M059J (cell line): Measurements from ENCODE around the gene RFX1. TPM values are rescaled to one million over a fixed set of nuclear protein-coding genes. Genes with fewer than 3 reads are reported as not detected.
"Not testable (repeated sequence)": the region's sequence is repeated elsewhere in the genome, so short reads cannot be mapped to it uniquely, and the experiment has no call there.

ENCODE experiments used
- DNase-seq: peaks from one replicate; pipeline ENCODE4 v3.0.0-alpha.2; 2012; ENCODE audit warnings: low read depth
- total RNA-seq: library from RNA; depleted of rRNA; stranded (reverse); fragments of >200 nt; shearing (Covaris generic); gene quantifications from 2 replicates; pipeline ENCODE4 v1.2.3, GENCODE V29; 2014

Gene RFX1
- total RNA-seq, 1 experiment from 2014 or later, result 3.1 TPM

- DNase-seq, result no peak
Measured at GRCh38 chr19:13979244-13979615, 26.9 kb downstream of the RFX1 start.

GRCh38 chr19:13978351-13979243 is 27.5 kb downstream of the RFX1 start:
- DNase-seq, result no peak

- DNase-seq, result no peak
Measured at GRCh38 chr19:13977803-13978202, 28.3 kb downstream of the RFX1 start.

- no peak for DNase-seq
Measured at GRCh38 chr19:13976446-13976845, 29.7 kb downstream of the RFX1 start.

- no peak for DNase-seq
Measured at GRCh38 chr19:13975870-13976269, 30.2 kb downstream of the RFX1 start.

GRCh38 chr19:13974073-13974472 is 32.0 kb downstream of the RFX1 start:
- no peak for DNase-seq

- not testable (repeated sequence) for DNase-seq
Measured at GRCh38 chr19:13973479-13973878, 32.6 kb downstream of the RFX1 start.

- DNase-seq, result no peak
Measured at GRCh38 chr19:13972368-13973155, 33.6 kb downstream of the RFX1 start.

GRCh38 chr19:13971868-13972267 is 34.3 kb downstream of the RFX1 start:
- not testable (repeated sequence) for DNase-seq

GRCh38 chr19:13969897-13970296 is 36.2 kb downstream of the RFX1 start:
- DNase-seq, result no peak

GRCh38 chr19:13968999-13969398 is 37.1 kb downstream of the RFX1 start:
- no peak for DNase-seq

GRCh38 chr19:13968383-13968935 is 37.7 kb downstream of the RFX1 start:
- DNase-seq, result no peak

- not testable (repeated sequence) for DNase-seq
Measured at GRCh38 chr19:13967206-13967605, 38.9 kb downstream of the RFX1 start.

- no peak for DNase-seq
Measured at GRCh38 chr19:13966684-13967128, 39.4 kb downstream of the RFX1 start.

GRCh38 chr19:13965926-13966683 is 40.0 kb downstream of the RFX1 start:
- DNase-seq, result no peak

GRCh38 chr19:13965377-13965896 is 40.7 kb downstream of the RFX1 start:
- no peak for DNase-seq

GRCh38 chr19:13964776-13965175 is 41.3 kb downstream of the RFX1 start:
- peak; percentile 85 for DNase-seq

GRCh38 chr19:13963603-13964105 is 42.5 kb downstream of the RFX1 start:
- no peak for DNase-seq

GRCh38 chr19:13962699-13963602 is 43.2 kb downstream of the RFX1 start:
- no peak for DNase-seq
